ENCODE data around the gene HYDIN.

HYDIN gene

DNA sequence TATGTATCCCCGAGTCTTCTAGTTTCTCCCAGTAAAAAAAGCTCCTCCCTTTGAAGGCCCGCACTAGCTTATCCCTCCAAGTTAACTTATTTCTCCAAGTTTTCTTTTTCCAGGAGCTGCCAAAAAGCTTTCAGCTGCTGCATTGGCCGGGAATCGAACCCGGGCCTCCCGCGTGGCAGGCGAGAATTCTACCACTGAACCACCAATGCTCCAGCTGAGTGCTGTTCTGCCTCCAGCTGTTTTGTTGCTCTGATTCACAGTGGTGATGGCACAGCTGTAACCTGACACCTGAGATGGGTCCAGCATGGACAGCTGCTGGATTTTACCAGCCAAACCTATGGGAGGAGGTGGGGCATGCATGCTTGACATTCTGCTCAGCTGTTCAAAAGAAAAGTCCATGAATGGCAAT, 451.6 kb downstream of the HYDIN start:
- DNase-seq (ENCODE audit: low read depth): no peak
- TF ChIP-seq, protein P1, sequence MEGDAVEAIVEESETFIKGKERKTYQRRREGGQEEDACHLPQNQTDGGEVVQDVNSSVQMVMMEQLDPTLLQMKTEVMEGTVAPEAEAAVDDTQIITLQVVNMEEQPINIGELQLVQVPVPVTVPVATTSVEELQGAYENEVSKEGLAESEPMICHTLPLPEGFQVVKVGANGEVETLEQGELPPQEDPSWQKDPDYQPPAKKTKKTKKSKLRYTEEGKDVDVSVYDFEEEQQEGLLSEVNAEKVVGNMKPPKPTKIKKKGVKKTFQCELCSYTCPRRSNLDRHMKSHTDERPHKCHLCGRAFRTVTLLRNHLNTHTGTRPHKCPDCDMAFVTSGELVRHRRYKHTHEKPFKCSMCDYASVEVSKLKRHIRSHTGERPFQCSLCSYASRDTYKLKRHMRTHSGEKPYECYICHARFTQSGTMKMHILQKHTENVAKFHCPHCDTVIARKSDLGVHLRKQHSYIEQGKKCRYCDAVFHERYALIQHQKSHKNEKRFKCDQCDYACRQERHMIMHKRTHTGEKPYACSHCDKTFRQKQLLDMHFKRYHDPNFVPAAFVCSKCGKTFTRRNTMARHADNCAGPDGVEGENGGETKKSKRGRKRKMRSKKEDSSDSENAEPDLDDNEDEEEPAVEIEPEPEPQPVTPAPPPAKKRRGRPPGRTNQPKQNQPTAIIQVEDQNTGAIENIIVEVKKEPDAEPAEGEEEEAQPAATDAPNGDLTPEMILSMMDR (conservative IDR thresholded peaks at IDR 0.05; ENCODE audit: low read depth, low read length): no peak

DNA sequence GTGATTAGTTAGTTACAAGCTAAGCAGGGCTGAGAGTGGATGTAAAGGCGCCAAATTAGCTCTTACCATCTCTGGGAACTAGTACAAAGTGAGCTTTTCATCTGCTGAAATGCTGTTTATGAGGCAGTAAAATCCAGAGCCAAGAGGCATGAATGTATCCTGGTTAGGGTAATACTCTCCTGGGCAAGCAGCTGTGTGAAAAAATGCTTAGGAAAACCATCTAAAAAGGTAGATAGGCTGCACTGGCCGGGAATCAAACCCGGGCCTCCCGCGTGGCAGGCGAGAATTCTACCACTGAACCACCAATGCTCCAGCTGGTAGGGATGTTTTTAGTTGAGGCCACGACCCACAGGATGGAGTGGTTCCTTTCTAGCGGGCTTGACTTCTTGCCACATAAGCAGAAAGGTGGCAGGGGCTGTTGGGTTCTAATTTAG, 452.5 kb downstream of the HYDIN start:
- TF ChIP-seq, protein P1 (conservative IDR thresholded peaks at IDR 0.05; ENCODE audit: low read depth, low read length): no peak
- DNase-seq (ENCODE audit: low read depth): no peak

More for the DNA sequence above, 451.6 kb downstream of the HYDIN start:
- no peak overlapping the region for H3K4me3 ChIP-seq (ENCODE audit: low read length)

DNA sequence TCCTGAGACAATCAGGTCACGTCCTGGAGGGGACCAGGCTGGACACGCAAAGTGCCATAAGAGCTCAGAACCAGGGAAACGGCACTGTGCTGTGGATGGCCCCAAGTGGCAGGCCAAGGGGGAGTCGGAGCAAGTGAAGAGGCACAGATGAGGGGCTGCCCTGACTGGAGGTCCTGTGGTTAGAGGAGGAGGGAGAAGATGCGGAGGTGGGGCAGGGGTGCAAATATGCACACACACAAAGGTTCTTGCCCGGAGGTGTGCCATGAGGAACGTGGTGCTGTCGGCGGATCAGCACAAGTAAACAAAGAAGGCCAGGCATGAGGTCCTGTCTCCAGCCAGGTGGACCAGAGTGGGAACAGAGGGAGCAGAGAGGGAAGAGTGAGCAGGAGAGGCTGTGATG, 453.0 kb downstream of the HYDIN start:
- no peak for DNase-seq (ENCODE audit: low read depth)
- TF ChIP-seq, protein P1 (conservative IDR thresholded peaks at IDR 0.05; ENCODE audit: low read depth, low read length): no peak
- H3K4me3 ChIP-seq (ENCODE audit: low read length): no peak overlapping the region

More for the DNA sequence above, 452.5 kb downstream of the HYDIN start:
- no peak overlapping the region for H3K4me3 ChIP-seq (ENCODE audit: low read length)

DNA sequence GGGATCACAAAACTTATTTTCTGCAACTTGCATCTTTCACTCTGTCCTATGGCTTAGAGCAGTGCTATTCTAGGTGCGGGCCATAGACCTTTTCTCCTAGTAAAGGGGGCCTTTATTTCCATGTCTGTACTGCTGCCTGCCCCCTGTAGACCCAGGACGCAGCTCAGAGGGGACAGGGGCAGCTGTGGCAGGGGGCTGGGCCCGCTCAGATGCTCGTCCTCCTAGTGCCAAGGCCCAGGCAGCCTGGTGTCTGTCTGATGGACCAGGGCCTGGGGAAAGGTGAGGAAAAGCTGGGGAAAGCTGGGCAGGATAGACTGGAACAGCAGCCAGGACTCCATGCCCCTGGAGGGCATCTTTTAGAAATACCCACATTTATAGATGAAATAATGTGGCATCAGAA, 455.1 kb downstream of the HYDIN start:
- DNase-seq (ENCODE audit: low read depth): no peak
- H3K4me3 ChIP-seq (ENCODE audit: low read length): no peak overlapping the region
- TF ChIP-seq, protein P1 (conservative IDR thresholded peaks at IDR 0.05; ENCODE audit: low read depth, low read length): no peak

DNA sequence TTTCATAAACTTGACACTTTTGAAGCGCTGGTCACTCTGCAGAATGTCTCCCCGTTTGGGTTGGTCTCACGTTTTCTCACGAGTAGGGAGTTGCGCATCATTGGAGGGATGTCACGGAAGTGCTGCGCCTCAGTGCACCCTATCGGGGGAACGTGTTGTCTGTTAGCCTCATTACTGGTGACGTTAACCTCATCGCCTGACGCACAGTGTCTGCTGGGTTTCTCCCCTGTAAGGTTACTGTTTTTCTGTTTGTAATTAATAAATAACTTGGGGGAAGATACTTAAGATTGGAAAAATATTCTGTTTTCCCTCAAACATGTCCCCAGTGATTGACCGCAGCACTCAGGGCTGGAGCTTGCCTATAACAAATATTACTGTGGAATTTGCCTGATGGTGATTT, 456.3 kb downstream of the HYDIN start:
- TF ChIP-seq, protein P1 (conservative IDR thresholded peaks at IDR 0.05; ENCODE audit: low read depth, low read length): no peak
- DNase-seq (ENCODE audit: low read depth): no peak

DNA sequence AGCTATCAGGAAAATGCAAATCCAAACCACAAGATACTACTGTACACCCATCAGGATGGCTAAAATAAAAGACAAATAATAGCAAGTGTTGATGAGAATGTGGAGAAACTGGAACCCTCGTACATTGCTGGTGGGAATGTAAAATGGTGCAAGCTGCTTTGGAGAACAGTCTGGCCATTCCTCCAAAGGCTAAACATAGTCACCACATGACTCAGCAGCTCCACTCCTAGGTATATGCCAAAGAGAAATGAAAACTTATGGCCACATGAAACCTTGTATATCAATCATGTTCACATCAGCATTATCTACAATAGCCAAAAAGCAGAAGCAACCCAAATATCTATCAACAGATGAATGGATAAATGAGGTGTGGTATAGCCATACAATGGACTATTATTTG, 458.0 kb downstream of the HYDIN start:
- DNase-seq (ENCODE audit: low read depth): no peak
- TF ChIP-seq, protein P1 (conservative IDR thresholded peaks at IDR 0.05; ENCODE audit: low read depth, low read length): no peak

More for the DNA sequence above, 456.3 kb downstream of the HYDIN start:
- no peak overlapping the region for H3K4me3 ChIP-seq (ENCODE audit: low read length)

DNA sequence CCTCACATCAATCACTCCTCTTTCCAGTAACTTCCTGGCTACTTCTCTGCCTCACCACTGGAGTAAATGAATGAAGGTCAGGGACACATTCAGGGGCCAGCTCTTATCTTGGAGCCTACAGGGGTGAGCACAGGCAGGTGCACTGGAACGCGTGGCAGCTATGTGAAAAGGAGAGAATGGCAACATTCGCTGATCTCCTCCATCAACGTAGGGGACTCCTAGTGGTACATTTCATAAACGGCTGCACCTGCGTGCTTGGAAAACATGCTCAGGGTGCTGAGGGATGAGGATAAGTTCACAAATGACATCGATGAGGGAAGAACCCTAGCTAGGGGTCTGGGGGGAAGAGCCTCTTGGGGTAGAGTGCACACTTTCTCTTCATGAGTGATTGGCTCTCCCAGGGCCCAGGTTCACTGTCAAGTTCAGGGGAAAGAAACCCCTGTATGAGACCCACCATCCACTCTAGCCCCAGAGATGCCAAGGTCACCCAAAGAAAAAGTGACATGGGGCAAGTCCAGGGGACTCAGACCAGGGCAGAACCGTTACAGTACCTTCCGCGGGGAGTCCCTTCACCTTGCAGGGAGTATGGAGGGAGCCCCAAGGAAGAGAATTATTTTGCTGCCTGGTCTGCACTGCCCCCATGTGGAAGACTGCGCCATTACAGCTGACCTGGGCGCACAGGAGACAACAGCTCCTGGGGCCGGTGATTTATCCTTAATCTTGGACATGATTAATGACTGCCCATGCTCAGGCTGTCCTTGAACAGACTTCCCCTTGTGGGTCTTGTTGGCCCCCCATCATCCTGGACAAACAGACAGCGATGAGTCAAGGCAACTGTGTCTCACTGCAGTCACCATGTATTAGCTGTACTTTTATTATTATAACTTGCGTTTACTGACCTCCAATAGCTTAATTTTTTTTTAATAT, 459.6 kb downstream of the HYDIN start:
- no peak for DNase-seq (ENCODE audit: low read depth)
- H3K4me3 ChIP-seq (ENCODE audit: low read length): no peak overlapping the region
- TF ChIP-seq, protein P1 (conservative IDR thresholded peaks at IDR 0.05; ENCODE audit: low read depth, low read length): peak; percentile 96

More for the DNA sequence above, 458.0 kb downstream of the HYDIN start:
- H3K4me3 ChIP-seq (ENCODE audit: low read length): no peak overlapping the region

Measured in retinal pigment epithelial cell (primary cell).